ENCODE results near the gene GALR1.

Gene GALR1

GRCh38 chr18:77262643-77263465 lies 13.2 kb downstream of the GALR1 start:
- no peak for DNase-seq
- Histone ChIP-seq H3K79me2 (ENCODE audit: low read length) (no peaks in the 10 kb centered on the region), H3K27ac (ENCODE audit: low read length) (no peak overlapping the region), H3K9me2 (replicated peaks; ENCODE audit: insufficient read depth, low read length) (no peaks in the 10 kb centered on the region), H3K9me3 (replicated peaks; ENCODE audit: insufficient read depth, low read length) (no peaks in the 10 kb centered on the region), H3K27me3 (replicated peaks; ENCODE audit: insufficient read depth, low read length) (no peaks in the 10 kb centered on the region), H3K9ac (ENCODE audit: low read length) (no peak overlapping the region), H3K36me3 (replicated peaks; ENCODE audit: insufficient read depth, low read length) (no peaks in the 10 kb centered on the region), H3K4me2 (ENCODE audit: low read depth, low read length) (no peak overlapping the region), H4K20me1 (ENCODE audit: insufficient read depth, low read length) (no peaks in the 10 kb centered on the region), H2AFZ (ENCODE audit: low read length) (no peak overlapping the region), H3F3A (ENCODE audit: insufficient read depth, low read length) (no peaks in the 10 kb centered on the region), H3K4me1 (ENCODE audit: low read length) (no peaks in the 10 kb centered on the region), H3K4me3 (ENCODE audit: low read length) (no peak overlapping the region)
- no peak for TF ChIP-seq EZH2phosphoT487 (IDR thresholded peaks at IDR 0.05; ENCODE audit: low read length)
- TF ChIP-seq EZH2 (optimal IDR thresholded peaks at IDR 0.05; ENCODE audit: low read depth, low read length), result no peak
- TF ChIP-seq CTCF (IDR thresholded peaks at IDR 0.05; ENCODE audit: low read length), result no peak

GRCh38 chr18:77263466-77263763 lies 13.8 kb downstream of the GALR1 start:
- no peak overlapping the region for H3K27ac ChIP-seq (ENCODE audit: low read length)
- H3K4me1 ChIP-seq (ENCODE audit: low read length), result no peaks in the 10 kb centered on the region
- no peaks in the 10 kb centered on the region for H3K9me3 ChIP-seq (replicated peaks; ENCODE audit: insufficient read depth, low read length)
- no peak overlapping the region for H3K4me3 ChIP-seq (ENCODE audit: low read length)
- no peaks in the 10 kb centered on the region for H3F3A ChIP-seq (ENCODE audit: insufficient read depth, low read length)
- no peaks in the 10 kb centered on the region for H3K9me2 ChIP-seq (replicated peaks; ENCODE audit: insufficient read depth, low read length)
- no peaks in the 10 kb centered on the region for H4K20me1 ChIP-seq (ENCODE audit: insufficient read depth, low read length)
- H3K36me3 ChIP-seq (replicated peaks; ENCODE audit: insufficient read depth, low read length), result no peaks in the 10 kb centered on the region
- H3K9ac ChIP-seq (ENCODE audit: low read length), result no peak overlapping the region
- DNase-seq, result no peak
- no peaks in the 10 kb centered on the region for H3K79me2 ChIP-seq (ENCODE audit: low read length)
- H3K27me3 ChIP-seq (replicated peaks; ENCODE audit: insufficient read depth, low read length), result no peaks in the 10 kb centered on the region
- no peak overlapping the region for H3K4me2 ChIP-seq (ENCODE audit: low read depth, low read length)
- no peak overlapping the region for H2AFZ ChIP-seq (ENCODE audit: low read length)
- TF ChIP-seq EZH2phosphoT487 (IDR thresholded peaks at IDR 0.05; ENCODE audit: low read length) (no peak), CTCF (IDR thresholded peaks at IDR 0.05; ENCODE audit: low read length) (no peak), EZH2 (optimal IDR thresholded peaks at IDR 0.05; ENCODE audit: low read depth, low read length) (no peak)

GRCh38 chr18:77267969-77268368 lies 18.3 kb downstream of the GALR1 start:
- no peak for DNase-seq
- TF ChIP-seq CTCF (IDR thresholded peaks at IDR 0.05; ENCODE audit: low read length) (no peak), EZH2 (optimal IDR thresholded peaks at IDR 0.05; ENCODE audit: low read depth, low read length) (no peak), EZH2phosphoT487 (IDR thresholded peaks at IDR 0.05; ENCODE audit: low read length) (no peak)
- no peak overlapping the region for H3K4me2 ChIP-seq (ENCODE audit: low read depth, low read length)

More at GRCh38 chr18:77267969-77268368, 18.3 kb downstream of the GALR1 start:
- no peaks in the 10 kb centered on the region for H3F3A ChIP-seq (ENCODE audit: insufficient read depth, low read length)
- no peaks in the 10 kb centered on the region for H3K9me3 ChIP-seq (replicated peaks; ENCODE audit: insufficient read depth, low read length)
- no peak overlapping the region for H3K9ac ChIP-seq (ENCODE audit: low read length)
- H3K4me3 ChIP-seq (ENCODE audit: low read length), result no peak overlapping the region
- no peaks in the 10 kb centered on the region for H3K9me2 ChIP-seq (replicated peaks; ENCODE audit: insufficient read depth, low read length)
- no peaks in the 10 kb centered on the region for H3K79me2 ChIP-seq (ENCODE audit: low read length)
- H3K27ac ChIP-seq (ENCODE audit: low read length), result no peak overlapping the region
- H4K20me1 ChIP-seq (ENCODE audit: insufficient read depth, low read length), result no peaks in the 10 kb centered on the region
- H3K4me1 ChIP-seq (ENCODE audit: low read length), result no peaks in the 10 kb centered on the region
- H3K27me3 ChIP-seq (replicated peaks; ENCODE audit: insufficient read depth, low read length), result no peaks in the 10 kb centered on the region
- H3K36me3 ChIP-seq (replicated peaks; ENCODE audit: insufficient read depth, low read length), result no peaks in the 10 kb centered on the region
- no peak overlapping the region for H2AFZ ChIP-seq (ENCODE audit: low read length)
